Upper lobe of left lung (tissue), 6 donors: ENCODE measurements around the gene SLC13A3. TPM values are rescaled to one million over a fixed set of nuclear protein-coding genes. Genes with fewer than 3 reads are reported as not detected.

ENCODE experiments used
- ATAC-seq, 2 donors: fragments of 200-7000 bp; cut with Tn5 transposase; one replicate each; pipeline ENCODE4 v1.9.1; 2022; ENCODE audit warnings: mild to moderate bottlenecking in 2 of 2, moderate library complexity in 2 of 2; ENCODE audit not compliant: low FRiP score in 2 of 2
- DNase-seq, 2 donors: peaks; one replicate each; pipeline ENCODE4 v3.0.0-alpha.2; 2019 to 2020
- H3K27ac ChIP-seq, 4 donors: fragments of 200-600 bp; sonication (generic); one replicate each; pipeline ENCODE4 v1.5.1; 2016 to 2019
- H3K27me3 ChIP-seq, 4 donors: fragments of 200-600 bp; sonication (generic); one replicate each; pipeline ENCODE4 v1.5.1; 2017 to 2019
- H3K36me3 ChIP-seq, 4 donors: fragments of 200-600 bp; sonication (generic); one replicate each; pipeline ENCODE4 v1.5.1; 2016 to 2019
- H3K4me1 ChIP-seq, 4 donors: fragments of 200-600 bp; sonication (generic); one replicate each; pipeline ENCODE4 v1.5.1; 2018 to 2019
- H3K4me3 ChIP-seq, 4 donors: fragments of 200-600 bp; sonication (generic); one replicate each; pipeline ENCODE4 v1.5.1; 2017 to 2019; ENCODE audit warnings: mild to moderate bottlenecking in 2 of 4, moderate library complexity in 1 of 4
- H3K9me3 ChIP-seq, 4 donors: fragments of 200-600 bp; sonication (generic); one replicate each; pipeline ENCODE4 v1.5.1; 2018 to 2019
- EP300 ChIP-seq, 4 donors: sonication (generic); formaldehyde crosslinking; IDR thresholded peaks; one replicate each; pipeline ENCODE4 v1.5.1; 2017; ENCODE audit warnings: antibody characterized with exemption in 4 of 4, control low read depth in 2 of 4
- POLR2A ChIP-seq, 4 donors: fragments of 450-650 bp; IDR thresholded peaks; one replicate each; pipeline ENCODE4 v1.5.1; 2016 to 2017; ENCODE audit warnings: antibody characterized with exemption in 4 of 4, mild to moderate bottlenecking in 2 of 4
- POLR2AphosphoS5 ChIP-seq, 2 donors: sonication (generic); formaldehyde crosslinking; IDR thresholded peaks; one replicate each; pipeline ENCODE4 v1.5.1; 2017; ENCODE audit warnings: antibody characterized with exemption in 2 of 2
- WGBS, 2 donors: methylation state at CpG; one replicate each; pipeline ENCODE4 v1.1.5; 2017 to 2018; 5-methylcytosine and 5-hydroxymethylcytosine counted together
- total RNA-seq, 6 donors: library from RNA; depleted of rRNA in 4 of 6; stranded (reverse); fragments of >200 nt in 4 of 6; gene quantifications; one replicate each; pipeline versions ENCODE4 v1.1.0 to v1.2.1, GENCODE V29; 2016 to 2021
- TF ChIP-seq, protein P1 (sequence below), 6 experiments: fragments of 450-650 bp in 4 of 6; fragments of 200-600 bp in 2 of 6; sonication (generic) in 2 of 6; IDR thresholded peaks; one replicate each; pipeline ENCODE4 v1.5.1; 2016 to 2019; ENCODE audit warnings: antibody characterized with exemption in 6 of 6
- donor health status: DM: no; HTN: no; CAD: no; lungs with moderate emphysema.
- donor health status: DM: no; HTN: yes; CAD: no; lungs with severe emphysema.

Gene SLC13A3
- total RNA-seq, 6 donors from 2014 or later: 0.88 to 11.5 (median 1.3) TPM

GRCh38 chr20:46648903-46649649 is 2.2 kb downstream of the SLC13A3 start:
- WGBS, 2 donors: 66 to 69% methylated on average over 8 of the region's 8 CpGs
- Histone ChIP-seq H3K4me3 (no peak overlapping the region), H3K27ac (no peak overlapping the region)

GRCh38 chr20:46647469-46647868 is 3.8 kb downstream of the SLC13A3 start:
- TF ChIP-seq POLR2AphosphoS5 (IDR thresholded peaks at IDR 0.05): no peak
- no peak for TF ChIP-seq POLR2A (IDR thresholded peaks at IDR 0.05)
- no peak for TF ChIP-seq EP300 (IDR thresholded peaks at IDR 0.05)
- TF ChIP-seq, protein P1, sequence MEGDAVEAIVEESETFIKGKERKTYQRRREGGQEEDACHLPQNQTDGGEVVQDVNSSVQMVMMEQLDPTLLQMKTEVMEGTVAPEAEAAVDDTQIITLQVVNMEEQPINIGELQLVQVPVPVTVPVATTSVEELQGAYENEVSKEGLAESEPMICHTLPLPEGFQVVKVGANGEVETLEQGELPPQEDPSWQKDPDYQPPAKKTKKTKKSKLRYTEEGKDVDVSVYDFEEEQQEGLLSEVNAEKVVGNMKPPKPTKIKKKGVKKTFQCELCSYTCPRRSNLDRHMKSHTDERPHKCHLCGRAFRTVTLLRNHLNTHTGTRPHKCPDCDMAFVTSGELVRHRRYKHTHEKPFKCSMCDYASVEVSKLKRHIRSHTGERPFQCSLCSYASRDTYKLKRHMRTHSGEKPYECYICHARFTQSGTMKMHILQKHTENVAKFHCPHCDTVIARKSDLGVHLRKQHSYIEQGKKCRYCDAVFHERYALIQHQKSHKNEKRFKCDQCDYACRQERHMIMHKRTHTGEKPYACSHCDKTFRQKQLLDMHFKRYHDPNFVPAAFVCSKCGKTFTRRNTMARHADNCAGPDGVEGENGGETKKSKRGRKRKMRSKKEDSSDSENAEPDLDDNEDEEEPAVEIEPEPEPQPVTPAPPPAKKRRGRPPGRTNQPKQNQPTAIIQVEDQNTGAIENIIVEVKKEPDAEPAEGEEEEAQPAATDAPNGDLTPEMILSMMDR (IDR thresholded peaks at IDR 0.05): no peak
- no peak overlapping the region for H3K27ac ChIP-seq
- H3K4me3 ChIP-seq: no peak overlapping the region
- H3K9me3 ChIP-seq: no peaks in the 10 kb centered on the region
- DNase-seq (no peak), ATAC-seq (no peak)
- peaks cover 0 to 8% (median 0%) of the 10 kb centered on the region in 4 donors for H3K4me1 ChIP-seq
- no peaks in the 10 kb centered on the region for H3K36me3 ChIP-seq
- H3K27me3 ChIP-seq: peaks cover 0 to 11% (median 2%) of the 10 kb centered on the region in 4 donors
- 64 to 84% methylated on average over 2 to 4 of the region's 4 CpGs for WGBS, 2 donors

More at GRCh38 chr20:46648903-46649649, 2.2 kb downstream of the SLC13A3 start:
- H3K27me3 ChIP-seq: peaks cover 0 to 11% (median 2%) of the 10 kb centered on the region in 4 donors
- H3K9me3 ChIP-seq: no peaks in the 10 kb centered on the region
- ATAC-seq: no peak
- no peak for TF ChIP-seq EP300 (IDR thresholded peaks at IDR 0.05)
- no peak for TF ChIP-seq POLR2AphosphoS5 (IDR thresholded peaks at IDR 0.05)
- TF ChIP-seq POLR2A (IDR thresholded peaks at IDR 0.05): no peak
- TF ChIP-seq, protein P1 (IDR thresholded peaks at IDR 0.05): no peak
- H3K36me3 ChIP-seq: no peaks in the 10 kb centered on the region
- DNase-seq: no peak
- H3K4me1 ChIP-seq: peaks cover 0 to 8% (median 0%) of the 10 kb centered on the region in 4 donors

GRCh38 chr20:46646659-46647380 is 4.4 kb downstream of the SLC13A3 start:
- H3K27ac ChIP-seq: no peak overlapping the region
- no peak overlapping the region for H3K4me3 ChIP-seq
- no peaks in the 10 kb centered on the region for H3K9me3 ChIP-seq
- TF ChIP-seq, protein P1 (IDR thresholded peaks at IDR 0.05): no peak
- TF ChIP-seq POLR2A (IDR thresholded peaks at IDR 0.05) (no peak), POLR2AphosphoS5 (IDR thresholded peaks at IDR 0.05) (no peak), EP300 (IDR thresholded peaks at IDR 0.05) (no peak)
- WGBS, 2 donors: 89 to 93% methylated on average over 3 of the region's 3 CpGs
- H3K36me3 ChIP-seq: no peaks in the 10 kb centered on the region
- DNase-seq (no peak), ATAC-seq (no peak)
- H3K27me3 ChIP-seq: peaks cover 0 to 11% (median 2%) of the 10 kb centered on the region in 4 donors
- H3K4me1 ChIP-seq: peaks cover 0 to 8% (median 0%) of the 10 kb centered on the region in 4 donors

GRCh38 chr20:46646122-46646521 is 5.1 kb downstream of the SLC13A3 start:
- no peak overlapping the region for H3K27ac ChIP-seq
- DNase-seq (no peak), ATAC-seq (no peak)
- no peak overlapping the region for H3K4me3 ChIP-seq
- no peaks in the 10 kb centered on the region for H3K9me3 ChIP-seq
- H3K27me3 ChIP-seq: peaks cover 0 to 5% (median 0%) of the 10 kb centered on the region in 4 donors
- 76 to 78% methylated on average over 4 of the region's 4 CpGs for WGBS, 2 donors
- TF ChIP-seq EP300 (IDR thresholded peaks at IDR 0.05): no peak
- TF ChIP-seq, protein P1 (IDR thresholded peaks at IDR 0.05): no peak
- TF ChIP-seq POLR2A (IDR thresholded peaks at IDR 0.05): no peak
- TF ChIP-seq POLR2AphosphoS5 (IDR thresholded peaks at IDR 0.05): no peak
- peaks cover 0 to 3% (median 0%) of the 10 kb centered on the region in 4 donors for H3K4me1 ChIP-seq
- no peaks in the 10 kb centered on the region for H3K36me3 ChIP-seq
